Fibroblast of lung (primary cell): Measurements from ENCODE around the gene GNAZ. TPM values are rescaled to one million over a fixed set of nuclear protein-coding genes. Genes with fewer than 3 reads are reported as not detected.

Experiments
- DNase-seq, 2 donors: peaks; one replicate each; pipeline versions ENCODE4 v3.0.0 to v3.0.0-alpha.2; 2010; ENCODE audit warnings: low read depth in 2 of 2
- H2AFZ ChIP-seq: 2 replicates; pipeline ENCODE4 v1.5.1; 2012; ENCODE audit warnings: low read length, control low read depth, inconsistent platforms
- H3K27ac ChIP-seq: 2 replicates; pipeline ENCODE4 v1.5.1; 2011; ENCODE audit warnings: low read length, control low read depth; ENCODE audit not compliant: insufficient read depth
- H3K27me3 ChIP-seq: 2 replicates; pipeline ENCODE4 v1.5.1; 2011; ENCODE audit warnings: mild to moderate bottlenecking, low read length; ENCODE audit not compliant: control insufficient read depth, insufficient read depth
- H3K36me3 ChIP-seq: 2 replicates; pipeline ENCODE4 v1.5.1; 2011; ENCODE audit warnings: low read length; ENCODE audit not compliant: control insufficient read depth, insufficient read depth
- H3K4me1 ChIP-seq: 2 replicates; pipeline ENCODE4 v1.5.1; 2011; ENCODE audit warnings: low read length; ENCODE audit not compliant: control insufficient read depth, insufficient read depth; ENCODE audit errors: extremely low read depth
- H3K4me2 ChIP-seq: 2 replicates; pipeline ENCODE4 v1.5.1; 2011; ENCODE audit warnings: low read length, control low read depth; ENCODE audit not compliant: insufficient read depth; ENCODE audit errors: extremely low read depth
- H3K4me3 ChIP-seq, 4 experiments: fragments of 200-600 bp in 1 of 4; sonication (generic) in 1 of 4; replicated peaks in 1 of 4; 2 replicates each; pipeline ENCODE4 v1.5.1; 2011 to 2016; ENCODE audit warnings: low read length in 4 of 4, low read depth in 3 of 4, mild to moderate bottlenecking in 3 of 4, control low read depth in 2 of 4, inconsistent platforms in 1 of 4, mixed read lengths in 1 of 4; ENCODE audit not compliant: insufficient read depth in 1 of 4; ENCODE audit errors: control extremely low read depth in 1 of 4
- H3K79me2 ChIP-seq: 2 replicates; pipeline ENCODE4 v1.5.1; 2012; ENCODE audit warnings: mild to moderate bottlenecking, low read length, inconsistent platforms; ENCODE audit not compliant: control insufficient read depth, insufficient read depth
- H3K9ac ChIP-seq: 2 replicates; pipeline ENCODE4 v1.5.1; 2011; ENCODE audit warnings: mild to moderate bottlenecking, low read length, control low read depth; ENCODE audit not compliant: insufficient read depth
- H3K9me3 ChIP-seq: 2 replicates; pipeline ENCODE4 v1.5.1; 2012; ENCODE audit warnings: low read depth, low read length; ENCODE audit not compliant: control insufficient read depth, insufficient read depth
- H4K20me1 ChIP-seq: 2 replicates; pipeline ENCODE4 v1.5.1; 2011; ENCODE audit warnings: low read length; ENCODE audit not compliant: control insufficient read depth, insufficient read depth; ENCODE audit errors: extremely low read depth
- CTCF ChIP-seq, 2 donors: IDR thresholded peaks in 1 of 2; conservative IDR thresholded peaks in 1 of 2; 1 replicate in 1 of 2; 2 replicates in 1 of 2; pipeline ENCODE4 v1.5.1; 2011 to 2012; ENCODE audit warnings: low read length in 2 of 2, control low read depth in 1 of 2, inconsistent platforms in 1 of 2, low read depth in 1 of 2, mild to moderate bottlenecking in 1 of 2
- EZH2 ChIP-seq: IDR thresholded peaks from 2 replicates; pipeline ENCODE4 v1.5.1; 2012; ENCODE audit warnings: low read length, control low read depth, mild to moderate bottlenecking; ENCODE audit errors: missing control alignments
- polyA plus RNA-seq, 2 donors: library from polyadenylated mRNA; depleted of rRNA in 1 of 2; stranded (reverse) in 1 of 2; unstranded in 1 of 2; fragments of >200 nt; gene quantifications; 2 replicates each; pipeline ENCODE4 v1.2.1, GENCODE V29; 2011 to 2012; ENCODE audit warnings: missing spikeins in 1 of 2
- total RNA-seq: library from RNA; depleted of rRNA; stranded (reverse); fragments of >200 nt; gene quantifications from 2 replicates; pipeline ENCODE4 v1.2.1, GENCODE V29; 2014

GNAZ gene
- total and polyA plus RNA-seq, 2 donors (not counting 1 experiment from before 2014, with no cell fraction given) = 0.22 to 1.7 TPM

DNA sequence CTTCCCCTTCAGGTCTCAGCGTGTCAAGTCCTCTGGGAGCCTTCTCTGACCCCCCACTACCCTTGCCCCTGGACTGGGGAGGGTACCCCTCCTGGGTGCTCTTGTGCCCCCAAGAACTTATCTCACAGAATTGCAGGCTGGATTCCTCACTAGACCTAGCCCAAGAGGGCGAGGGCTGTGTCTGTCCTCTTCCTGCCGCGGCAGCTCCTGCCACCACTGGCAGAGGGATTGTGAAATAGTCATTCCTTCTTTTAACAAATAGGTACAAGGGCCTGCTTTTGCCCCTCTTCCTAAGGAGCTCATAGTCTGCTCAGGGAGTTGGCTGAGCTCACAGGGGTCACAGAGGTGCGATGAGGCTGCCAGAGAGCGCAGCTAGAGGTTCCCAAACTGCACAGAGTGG lies 80.4 kb downstream of the GNAZ start:
- Histone ChIP-seq H2AFZ (no peak overlapping the region), H3K27me3 (no peaks in the 10 kb centered on the region), H3K79me2 (no peaks in the 10 kb centered on the region), H3K4me1 (peaks cover 3% of the 10 kb centered on the region), H3K9me3 (no peaks in the 10 kb centered on the region), H3K36me3 (peaks cover 1% of the 10 kb centered on the region), H4K20me1 (no peaks in the 10 kb centered on the region), H3K9ac (no peak overlapping the region), H3K4me2 (no peak overlapping the region), H3K4me3 (no peak overlapping the region), H3K27ac (no peak overlapping the region)
- TF ChIP-seq EZH2 = no peak
- TF ChIP-seq CTCF (conservative IDR thresholded peaks at IDR 0.05 in 1 of 2, IDR thresholded peaks at IDR 0.05 in 1 of 2; ENCODE audit: low read depth in 1 of 2, low read length in 2 of 2) = no peak
- DNase-seq = no peak

DNA sequence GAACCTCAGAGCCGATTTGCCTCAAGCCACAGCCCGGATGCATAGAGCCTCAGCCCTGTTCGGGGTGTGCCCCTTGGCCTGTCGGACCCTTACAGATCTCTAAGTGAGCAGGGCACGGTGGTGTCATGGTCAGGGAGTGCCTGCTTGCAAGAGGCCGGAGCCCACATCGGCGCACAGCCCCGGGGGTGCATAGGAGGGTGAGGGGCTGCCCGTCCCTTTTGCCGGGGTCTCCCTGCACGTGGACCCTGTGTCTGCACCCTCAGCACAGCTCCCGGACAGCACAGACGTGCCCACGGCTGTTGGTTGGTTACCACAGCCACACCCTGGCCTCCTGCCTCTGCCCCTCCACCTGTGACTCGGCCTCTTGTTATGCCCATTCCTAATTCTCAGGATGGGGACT lies 81.5 kb downstream of the GNAZ start:
- no peaks in the 10 kb centered on the region for H3K79me2 ChIP-seq
- DNase-seq = no peak
- no peaks in the 10 kb centered on the region for H4K20me1 ChIP-seq
- TF ChIP-seq CTCF (conservative IDR thresholded peaks at IDR 0.05 in 1 of 2, IDR thresholded peaks at IDR 0.05 in 1 of 2; ENCODE audit: low read depth in 1 of 2, low read length in 2 of 2) (no peak), EZH2 (no peak)
- no peak overlapping the region for H3K4me3 ChIP-seq
- H3K36me3 ChIP-seq = peaks cover 1% of the 10 kb centered on the region
- H3K9me3 ChIP-seq = no peaks in the 10 kb centered on the region
- H3K9ac ChIP-seq = no peak overlapping the region
- no peaks in the 10 kb centered on the region for H3K4me1 ChIP-seq
- no peak overlapping the region for H2AFZ ChIP-seq
- no peaks in the 10 kb centered on the region for H3K27me3 ChIP-seq
- H3K27ac ChIP-seq = no peak overlapping the region
- no peak overlapping the region for H3K4me2 ChIP-seq

DNA sequence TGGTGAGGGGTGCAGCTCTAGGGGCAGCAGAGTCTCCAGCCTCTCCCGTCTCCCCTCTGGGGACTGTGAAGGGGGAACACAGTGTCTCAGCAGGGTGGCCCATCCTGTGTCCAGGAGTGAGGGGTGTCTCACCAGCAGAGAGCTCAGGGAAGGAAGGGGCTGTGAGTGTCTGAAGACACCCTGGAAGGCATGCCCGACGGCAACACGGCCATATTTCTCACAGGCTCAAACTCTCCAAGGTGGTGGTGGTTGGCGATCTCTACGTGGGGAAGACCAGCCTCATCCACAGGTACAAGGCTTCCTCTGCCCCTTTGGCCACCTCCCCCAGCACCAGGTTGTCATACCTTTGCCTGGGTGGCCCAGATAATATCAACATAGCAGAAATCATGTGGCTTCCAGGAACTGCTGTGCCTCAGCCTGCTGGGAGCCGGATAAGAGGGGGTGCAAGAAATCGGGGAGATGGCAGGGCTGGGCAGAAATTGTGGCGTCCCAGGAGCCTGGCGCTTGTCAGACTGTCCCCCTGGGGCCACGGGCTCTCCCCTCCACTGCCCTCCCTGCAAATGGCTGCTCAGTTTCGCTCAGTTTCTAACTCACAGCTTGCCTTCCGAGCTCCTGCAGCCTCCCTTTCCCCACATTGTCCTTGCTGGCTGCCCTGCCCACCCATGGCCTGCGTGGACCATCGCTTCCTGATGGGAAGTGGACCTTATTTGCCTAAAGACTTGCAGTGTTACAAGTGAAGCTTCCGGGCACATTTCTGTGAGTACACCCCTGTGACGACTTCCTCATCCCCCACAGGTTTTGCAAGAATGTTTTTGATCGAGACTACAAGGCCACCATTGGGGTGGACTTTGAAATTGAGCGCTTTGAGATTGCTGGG lies 82.2 kb downstream of the GNAZ start:
- no peak for DNase-seq
- no peak overlapping the region for H3K27ac ChIP-seq

More for the DNA sequence above, 82.2 kb downstream of the GNAZ start:
- H3K27me3 ChIP-seq = no peaks in the 10 kb centered on the region
- H3K9ac ChIP-seq = no peak overlapping the region
- H2AFZ ChIP-seq = no peak overlapping the region
- H3K36me3 ChIP-seq = peaks cover 1% of the 10 kb centered on the region
- no peak for TF ChIP-seq EZH2
- no peak for TF ChIP-seq CTCF (conservative IDR thresholded peaks at IDR 0.05 in 1 of 2, IDR thresholded peaks at IDR 0.05 in 1 of 2; ENCODE audit: low read depth in 1 of 2, low read length in 2 of 2)
- H3K4me3 ChIP-seq = no peak overlapping the region
- no peaks in the 10 kb centered on the region for H4K20me1 ChIP-seq
- H3K9me3 ChIP-seq = no peaks in the 10 kb centered on the region
- H3K79me2 ChIP-seq = no peaks in the 10 kb centered on the region
- H3K4me2 ChIP-seq = no peak overlapping the region
- no peaks in the 10 kb centered on the region for H3K4me1 ChIP-seq
